Nephron progenitor cell (in vitro differentiated cells): ENCODE measurements around the gene HAAO.

Experiments used
- DNase-seq: peaks from one replicate; pipeline ENCODE4 v3.0.0; 2021
- H3K27ac Mint-ChIP-seq: 2 replicates; pipeline ENCODE4 v1.8.0; 2021; ENCODE audit warnings: mild to moderate bottlenecking, moderate library complexity, mixed read lengths
- H3K27me3 Mint-ChIP-seq: 2 replicates; pipeline ENCODE4 v1.8.0; 2021; ENCODE audit warnings: mild to moderate bottlenecking, low read depth, mixed read lengths; ENCODE audit not compliant: poor library complexity
- H3K36me3 Mint-ChIP-seq: 2 replicates; pipeline ENCODE4 v1.8.0; 2021; ENCODE audit warnings: low read depth, mixed read lengths
- H3K4me1 Mint-ChIP-seq: 2 replicates; pipeline ENCODE4 v1.8.0; 2021; ENCODE audit warnings: mixed read lengths
- H3K4me3 Mint-ChIP-seq: 2 replicates; pipeline ENCODE4 v1.8.0; 2021; ENCODE audit warnings: mild to moderate bottlenecking, moderate library complexity, mixed read lengths
- H3K9me3 Mint-ChIP-seq: 2 replicates; pipeline ENCODE4 v1.8.0; 2021; ENCODE audit warnings: mild to moderate bottlenecking, moderate library complexity, mixed read lengths
- CTCF ChIP-seq: fragments of 200-600 bp; sonication (generic); IDR thresholded peaks from 2 replicates; pipeline ENCODE4 v1.5.0; 2021; ENCODE audit warnings: antibody characterized with exemption

The HAAO gene

GRCh38 chr2:42756966-42757513 lies 35.3 kb downstream of the HAAO start:
- Mint-ChIP-seq H3K36me3 (peaks cover 7% of the 10 kb centered on the region), H3K27ac (no peak overlapping the region), H3K9me3 (no peaks in the 10 kb centered on the region), H3K4me1 (peaks cover 40% of the 10 kb centered on the region), H3K4me3 (no peak overlapping the region), H3K27me3 (peaks cover 12% of the 10 kb centered on the region)
- no peak for TF ChIP-seq CTCF
- no peak for DNase-seq

- Mint-ChIP-seq H3K4me1 (peaks cover 40% of the 10 kb centered on the region), H3K36me3 (peaks cover 7% of the 10 kb centered on the region), H3K27me3 (peaks cover 12% of the 10 kb centered on the region), H3K9me3 (no peaks in the 10 kb centered on the region), H3K4me3 (no peak overlapping the region), H3K27ac (peak overlapping the region; percentile 70)
- no peak for TF ChIP-seq CTCF
- no peak for DNase-seq
Measured at GRCh38 chr2:42756150-42756775, 36.1 kb downstream of the HAAO start.

GRCh38 chr2:42755191-42755880 lies 37.0 kb downstream of the HAAO start:
- Mint-ChIP-seq H3K27ac (peak overlapping the region; percentile 63), H3K4me1 (peaks cover 40% of the 10 kb centered on the region), H3K27me3 (peaks cover 11% of the 10 kb centered on the region), H3K9me3 (no peaks in the 10 kb centered on the region), H3K4me3 (no peak overlapping the region), H3K36me3 (peaks cover 12% of the 10 kb centered on the region)
- DNase-seq: no peak
- no peak for TF ChIP-seq CTCF

- no peak for DNase-seq
- Mint-ChIP-seq H3K36me3 (peaks cover 10% of the 10 kb centered on the region), H3K27me3 (peaks cover 8% of the 10 kb centered on the region), H3K27ac (peak overlapping the region; percentile 69), H3K9me3 (no peaks in the 10 kb centered on the region), H3K4me3 (no peak overlapping the region), H3K4me1 (peaks cover 40% of the 10 kb centered on the region)
- TF ChIP-seq CTCF: no peak
Measured at GRCh38 chr2:42754776-42755140, 37.6 kb downstream of the HAAO start.

DNA sequence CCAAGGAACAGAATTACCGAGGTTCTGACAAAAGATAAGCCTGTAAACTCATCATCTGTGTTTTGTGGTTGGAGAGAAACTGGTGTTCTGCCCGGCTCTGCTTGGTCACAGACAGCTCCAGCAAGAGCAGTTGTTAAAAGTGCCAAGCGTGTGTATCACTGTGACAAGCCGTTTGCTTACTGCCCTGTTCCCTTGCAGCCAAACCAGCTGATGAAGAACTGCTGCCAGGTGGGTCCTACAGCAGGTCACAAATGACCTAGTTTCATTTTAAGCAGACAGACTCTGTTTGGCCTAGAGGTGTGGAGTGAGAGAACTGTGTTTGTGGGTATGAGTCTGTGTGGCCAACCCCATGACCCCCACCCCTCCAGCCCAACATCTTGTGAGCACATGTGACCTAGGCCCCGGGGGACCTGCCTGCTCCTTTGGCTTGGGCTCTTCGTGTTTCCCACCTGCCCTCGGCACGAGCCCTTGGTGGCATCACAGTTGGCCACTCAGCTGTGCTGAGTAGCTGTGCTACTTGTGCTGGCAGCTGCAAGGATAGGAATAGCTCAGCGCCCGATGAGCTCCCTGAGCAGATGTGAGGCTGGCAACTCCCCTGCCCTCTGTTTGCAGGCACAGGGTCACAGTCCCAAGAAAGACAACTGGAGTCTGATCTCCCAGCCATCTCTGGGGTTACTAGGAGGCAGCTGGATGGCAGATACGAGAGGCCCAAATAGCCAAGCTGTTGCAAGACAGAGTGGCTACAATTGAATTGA lies 38.2 kb downstream of the HAAO start:
- H3K9me3 Mint-ChIP-seq: no peaks in the 10 kb centered on the region

More for the DNA sequence above, 38.2 kb downstream of the HAAO start:
- H3K4me1 Mint-ChIP-seq: peaks cover 40% of the 10 kb centered on the region
- no peak for DNase-seq
- peaks cover 8% of the 10 kb centered on the region for H3K27me3 Mint-ChIP-seq
- H3K36me3 Mint-ChIP-seq: peaks cover 12% of the 10 kb centered on the region
- no peak for TF ChIP-seq CTCF
- H3K4me3 Mint-ChIP-seq: no peak overlapping the region
- peak overlapping the region; percentile 69 for H3K27ac Mint-ChIP-seq
